ENCODE results near the gene ARVCF. TPM values are rescaled to one million over a fixed set of nuclear protein-coding genes. Genes with fewer than 3 reads are reported as not detected.

The ARVCF gene
- total RNA-seq, 1 donor from 2014 or later, result 3.1 TPM

DNA sequence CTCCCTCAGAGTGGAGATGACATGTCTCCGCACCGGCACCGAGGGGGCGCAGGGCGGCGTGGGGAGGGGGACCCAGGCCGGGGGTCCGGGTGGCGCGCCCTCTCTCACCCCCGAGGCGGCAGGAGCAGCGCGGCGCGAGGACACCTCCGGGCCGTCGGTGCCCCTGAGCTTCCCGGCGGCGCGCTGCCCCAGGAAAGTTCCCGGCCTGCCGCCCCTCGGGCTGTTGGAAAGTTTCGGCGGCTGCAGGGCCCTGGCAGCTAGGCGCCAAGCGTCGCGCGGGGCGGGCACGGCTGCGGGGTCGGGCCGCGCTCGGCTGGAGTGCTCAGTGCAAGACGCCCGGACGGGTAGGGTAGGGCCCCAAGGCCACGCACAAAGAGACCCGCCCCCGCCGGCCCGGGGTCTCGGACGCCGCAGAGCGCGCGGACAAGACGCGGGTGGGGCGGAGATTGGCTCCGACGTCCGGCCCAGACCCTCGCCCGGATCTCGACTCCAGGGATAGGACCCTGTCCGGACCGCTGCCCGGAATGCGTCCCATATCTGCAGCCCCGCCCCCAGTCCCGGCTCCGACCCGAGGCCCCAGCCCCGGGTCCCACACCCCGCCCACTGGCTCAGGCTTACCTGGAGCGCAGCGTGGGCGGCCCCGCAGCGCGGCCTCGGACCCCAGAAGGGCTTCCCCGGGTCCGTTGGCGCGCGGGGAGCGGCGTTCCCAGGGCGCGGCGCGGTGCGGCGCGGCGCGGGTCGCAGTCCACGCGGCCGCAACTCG is 471 bp downstream of the ARVCF start:
- ATAC-seq, result no peak

DNA sequence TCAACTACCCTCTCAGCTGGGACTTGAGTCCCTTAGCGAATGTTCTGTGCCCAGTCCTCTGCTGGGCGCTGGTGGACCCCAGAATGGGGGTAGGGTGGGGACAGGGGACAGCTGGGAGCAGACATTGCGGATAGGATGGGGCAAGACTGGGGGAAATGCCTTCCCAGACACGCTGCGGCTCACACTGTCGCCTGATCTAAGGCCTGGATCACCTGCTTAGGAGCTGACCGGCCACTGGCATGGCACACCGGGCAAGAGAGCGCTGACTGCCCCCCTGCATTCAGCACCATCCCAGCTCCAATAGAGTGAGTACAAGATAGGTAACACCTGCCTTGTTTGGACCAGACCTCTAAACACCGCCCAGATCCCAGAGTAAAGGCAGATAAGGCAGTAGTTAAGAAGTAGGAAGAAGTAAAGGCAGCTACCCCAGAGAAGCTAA is 1.4 kb downstream of the ARVCF start:
- ATAC-seq, result no peak

DNA sequence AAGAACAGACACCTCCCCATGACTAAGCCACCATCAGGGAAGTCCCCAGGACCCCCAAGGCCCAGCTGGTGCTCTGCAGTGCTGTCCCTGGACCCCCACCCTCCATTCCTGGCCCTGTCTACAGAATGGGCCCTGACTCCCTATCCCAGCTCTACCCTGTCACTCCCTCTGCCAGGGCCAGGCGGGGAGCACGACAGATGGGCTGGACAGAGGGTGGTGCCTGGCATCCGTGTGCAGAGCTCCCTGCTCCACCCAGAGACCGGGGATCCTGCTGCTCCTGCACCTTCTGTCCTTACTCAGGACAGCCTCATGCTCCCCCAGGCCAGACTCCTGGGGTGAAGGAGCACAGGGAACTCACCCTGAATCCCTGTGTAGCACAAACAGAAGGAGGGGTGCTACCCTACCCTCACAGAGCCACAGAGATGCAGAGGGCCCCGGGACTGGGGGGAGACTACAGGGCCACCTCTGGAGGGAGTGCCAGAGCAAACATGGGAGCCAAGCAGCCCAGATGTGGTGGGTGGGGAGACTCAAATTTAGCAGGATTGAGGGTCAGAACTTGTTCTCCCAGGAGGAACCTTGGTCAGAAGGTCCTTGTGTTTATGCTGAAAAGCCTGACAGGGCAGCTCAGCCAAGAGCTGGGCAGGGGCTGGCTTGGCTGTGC is 2.0 kb downstream of the ARVCF start:
- ATAC-seq, result peak; percentile 26

DNA sequence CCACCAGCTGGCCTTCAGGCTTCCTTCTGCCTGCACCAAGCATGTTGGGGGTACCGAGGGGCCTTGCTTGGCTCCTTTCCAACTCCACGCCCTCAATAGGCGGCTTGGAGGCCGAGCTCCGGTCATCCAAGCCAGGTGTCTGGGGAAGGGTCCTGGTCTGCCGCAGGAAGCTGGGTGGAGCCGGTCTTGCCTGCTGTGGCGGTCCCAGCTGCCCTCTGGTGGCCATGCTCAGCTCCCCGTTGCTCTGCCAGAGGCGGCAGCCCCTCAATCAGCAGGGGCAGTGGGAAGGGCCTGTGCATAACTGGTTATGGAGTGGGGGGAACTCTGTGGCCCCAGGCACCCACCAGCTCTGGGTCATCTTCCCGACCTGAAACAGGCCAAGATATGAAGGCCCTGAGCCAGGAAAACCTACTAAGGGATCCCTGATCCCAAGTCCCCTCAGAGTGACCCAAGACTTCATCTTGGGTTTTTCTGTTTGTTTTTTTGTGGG is 3.2 kb downstream of the ARVCF start:
- no peak for ATAC-seq

DNA sequence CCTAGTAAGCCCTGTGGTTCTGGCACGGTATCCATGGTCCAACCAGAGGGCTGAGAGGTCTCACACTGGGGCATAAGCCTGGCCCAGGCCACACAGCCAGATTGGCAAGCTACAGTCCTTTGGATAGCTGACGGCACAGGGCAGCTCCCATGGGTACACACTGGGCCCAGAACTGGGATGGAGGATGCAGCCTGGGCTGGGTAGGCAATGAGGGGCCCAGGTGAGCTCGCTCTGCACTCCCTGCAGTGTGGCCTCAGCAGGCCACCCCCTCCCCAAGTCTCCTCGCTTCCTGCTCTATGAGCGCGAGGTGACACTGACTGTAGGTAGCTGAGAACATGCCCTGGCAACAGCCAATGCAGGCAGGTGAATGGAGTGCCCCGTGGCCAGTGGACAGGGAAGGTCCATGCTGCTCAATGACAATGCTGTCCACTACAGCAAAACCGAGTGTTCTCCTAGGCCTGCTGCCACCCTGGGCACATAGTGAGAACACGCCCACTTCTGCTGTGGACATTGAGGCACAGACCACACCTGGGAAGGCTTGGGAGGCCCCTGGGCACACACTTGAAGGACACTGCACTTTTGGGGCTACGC is 3.8 kb downstream of the ARVCF start:
- ATAC-seq, result no peak

DNA sequence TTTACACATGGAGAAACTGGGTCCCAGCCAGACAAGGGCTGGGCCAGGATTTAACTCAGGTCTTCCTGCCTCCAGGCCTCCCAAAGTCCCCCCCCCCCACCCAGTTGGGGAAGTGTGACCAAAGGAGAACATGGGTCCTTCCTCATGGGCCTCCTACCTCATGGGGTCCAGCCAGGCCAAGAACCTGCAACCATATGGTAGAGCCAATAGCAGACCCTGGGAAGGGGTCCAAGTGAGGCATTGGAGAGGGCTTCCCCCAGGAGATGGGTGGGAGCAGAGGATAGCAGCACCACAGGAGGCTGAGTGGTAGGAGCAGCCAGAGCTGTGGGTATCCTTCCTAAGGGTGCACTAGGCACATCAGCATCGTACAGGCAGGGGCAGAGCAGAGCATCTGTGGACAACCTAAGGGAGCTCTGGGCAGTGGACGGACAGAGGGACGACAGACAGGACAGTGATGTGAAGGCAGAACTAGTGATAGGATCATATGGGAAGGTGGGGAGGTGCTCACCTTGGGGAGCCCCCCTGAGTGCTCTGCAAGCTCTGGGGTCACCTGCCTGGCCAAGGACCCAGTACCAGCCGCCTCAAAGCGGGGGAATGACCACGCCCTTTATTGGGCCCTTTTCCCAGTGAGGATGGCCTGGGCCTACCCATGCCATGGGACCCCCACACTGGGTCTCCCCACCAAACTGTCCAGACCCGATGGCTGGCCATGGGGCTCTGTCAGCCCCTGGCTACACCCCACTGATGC is 4.5 kb downstream of the ARVCF start:
- no peak for ATAC-seq

DNA sequence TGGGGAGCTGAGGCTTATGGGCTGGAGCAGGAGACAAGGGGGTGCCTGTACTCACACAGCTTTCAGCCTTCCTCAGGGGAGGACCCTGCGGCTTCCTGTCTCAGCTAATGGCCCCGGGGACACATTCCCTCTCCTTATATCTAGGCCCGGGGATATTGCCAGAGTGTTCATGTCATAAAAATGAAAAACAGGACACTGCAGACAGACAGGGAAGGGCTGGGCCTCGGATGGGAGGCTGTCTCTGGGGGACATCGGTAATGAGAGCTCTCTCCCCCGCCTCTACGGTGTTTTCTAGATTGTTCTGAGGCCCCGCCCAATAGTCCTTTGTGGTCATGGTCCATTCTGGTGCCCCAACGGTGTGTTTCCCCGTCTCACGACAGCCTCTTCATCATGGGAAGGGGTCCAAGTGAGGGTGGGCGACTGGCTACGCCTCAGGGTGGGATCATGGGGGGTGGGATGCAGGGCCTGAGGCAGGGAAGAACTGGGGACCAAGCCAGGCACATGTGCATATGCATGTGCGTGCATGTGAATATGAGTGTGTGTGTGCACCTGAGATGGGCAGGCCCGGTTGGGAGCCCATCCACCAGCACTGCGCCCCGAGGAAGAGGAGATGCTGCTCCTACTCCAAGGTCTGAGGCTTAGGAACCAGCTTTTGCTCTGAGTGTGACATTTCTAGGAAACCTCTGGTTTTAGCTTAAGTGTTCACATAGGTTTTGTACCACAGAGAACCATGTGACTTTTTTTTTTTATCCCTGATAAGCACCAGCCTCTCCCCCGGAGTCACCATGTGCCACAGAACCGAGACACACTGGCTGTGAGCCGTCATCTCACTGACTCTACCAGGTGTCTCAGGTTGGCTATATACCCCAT is 5.3 kb downstream of the ARVCF start:
- no peak for ATAC-seq

DNA sequence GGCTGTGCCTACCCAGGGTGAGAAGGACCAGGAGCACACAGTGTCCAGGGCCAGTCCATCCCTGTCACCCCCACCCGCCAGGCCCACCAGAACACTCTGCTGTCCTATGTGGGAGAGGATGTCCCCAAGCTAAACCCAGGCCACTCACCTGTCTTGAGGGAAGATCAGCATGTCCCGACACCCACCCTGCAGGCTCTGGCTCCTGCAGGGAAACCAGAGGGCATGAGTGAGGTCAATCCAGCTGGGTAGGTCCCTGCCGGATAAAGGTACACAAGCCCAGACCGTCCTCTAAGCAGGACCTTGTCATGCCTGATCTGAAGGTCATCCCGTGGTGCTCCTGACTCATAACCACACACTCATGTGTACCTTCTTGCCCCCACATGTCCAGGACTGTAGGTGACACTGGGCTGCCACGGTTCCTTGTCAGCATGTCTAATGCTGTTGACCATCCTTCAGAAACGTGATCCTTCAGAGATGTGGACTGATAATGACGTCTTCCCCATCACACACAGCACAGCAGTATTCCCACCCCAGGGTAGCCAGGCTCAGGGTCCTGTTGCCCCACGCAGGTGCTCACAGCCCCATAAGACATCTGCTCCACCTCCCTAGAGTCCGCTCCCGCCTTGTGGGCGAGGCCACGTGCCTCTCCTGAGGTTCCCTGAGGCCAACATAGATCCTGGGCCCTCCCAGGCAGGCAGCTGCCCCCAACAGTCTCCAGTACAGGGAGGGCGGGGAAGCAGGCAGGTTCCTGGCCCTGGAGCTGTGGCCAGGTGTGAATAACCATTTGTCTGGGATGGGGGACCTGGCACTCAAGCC is 6.1 kb downstream of the ARVCF start:
- ATAC-seq, result peak; percentile 12

DNA sequence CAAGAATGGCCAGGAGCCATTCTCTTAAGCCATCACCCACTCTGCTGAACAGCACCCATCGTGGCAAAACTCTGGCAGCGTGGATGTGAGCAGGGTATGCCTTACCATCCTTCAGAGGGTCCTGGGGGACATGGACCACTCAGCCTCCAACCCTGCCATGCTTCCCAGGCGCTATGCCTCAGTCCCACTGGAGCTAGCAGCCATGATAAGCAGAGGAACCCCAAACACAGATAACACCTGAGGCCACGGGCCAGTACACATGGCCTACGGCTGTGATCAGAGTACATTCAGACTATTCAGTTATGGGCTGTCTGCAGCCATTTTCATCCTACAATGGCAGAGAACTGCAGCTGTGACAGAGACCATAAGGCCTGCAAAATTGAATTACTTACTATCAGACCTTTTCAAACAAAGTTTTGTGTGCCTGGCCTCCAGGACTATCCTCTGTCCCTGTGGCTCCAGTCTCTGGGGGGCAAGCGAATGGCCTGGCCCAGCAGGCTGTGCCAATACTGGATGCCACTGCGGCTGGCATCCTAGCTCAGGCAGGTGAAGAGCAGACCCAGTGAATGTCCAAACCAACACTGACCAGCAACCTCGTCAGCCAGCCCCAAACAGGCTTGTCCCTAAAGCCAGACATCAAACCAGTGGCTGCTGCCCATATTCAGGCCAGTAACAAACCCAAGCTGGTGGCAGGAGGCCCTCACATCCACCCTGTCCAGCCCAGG is 6.9 kb downstream of the ARVCF start:
- ATAC-seq, result no peak

DNA sequence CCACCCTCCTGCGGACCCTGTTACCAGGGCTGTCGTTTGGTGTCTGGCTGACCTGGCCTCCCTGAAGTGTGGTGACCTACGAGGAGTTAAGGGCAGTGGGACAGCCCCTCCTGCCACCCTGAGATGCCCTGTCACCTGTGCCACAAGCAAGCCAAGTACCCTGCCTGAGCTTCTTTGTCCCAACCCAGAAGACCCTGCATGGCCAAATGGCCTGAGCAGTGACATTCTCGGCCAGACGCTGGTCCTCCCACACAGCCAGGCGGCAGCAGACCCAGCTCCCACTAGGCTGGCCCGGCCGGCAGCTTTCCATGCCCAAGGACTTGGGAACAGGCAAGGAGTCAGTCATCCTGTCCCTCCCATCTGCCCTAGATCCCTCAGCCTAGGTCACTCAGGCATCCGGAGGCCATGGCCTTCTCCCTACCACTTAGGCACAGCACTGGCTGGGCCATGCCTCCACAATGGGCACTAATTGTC is 7.6 kb downstream of the ARVCF start:
- ATAC-seq, result no peak

DNA sequence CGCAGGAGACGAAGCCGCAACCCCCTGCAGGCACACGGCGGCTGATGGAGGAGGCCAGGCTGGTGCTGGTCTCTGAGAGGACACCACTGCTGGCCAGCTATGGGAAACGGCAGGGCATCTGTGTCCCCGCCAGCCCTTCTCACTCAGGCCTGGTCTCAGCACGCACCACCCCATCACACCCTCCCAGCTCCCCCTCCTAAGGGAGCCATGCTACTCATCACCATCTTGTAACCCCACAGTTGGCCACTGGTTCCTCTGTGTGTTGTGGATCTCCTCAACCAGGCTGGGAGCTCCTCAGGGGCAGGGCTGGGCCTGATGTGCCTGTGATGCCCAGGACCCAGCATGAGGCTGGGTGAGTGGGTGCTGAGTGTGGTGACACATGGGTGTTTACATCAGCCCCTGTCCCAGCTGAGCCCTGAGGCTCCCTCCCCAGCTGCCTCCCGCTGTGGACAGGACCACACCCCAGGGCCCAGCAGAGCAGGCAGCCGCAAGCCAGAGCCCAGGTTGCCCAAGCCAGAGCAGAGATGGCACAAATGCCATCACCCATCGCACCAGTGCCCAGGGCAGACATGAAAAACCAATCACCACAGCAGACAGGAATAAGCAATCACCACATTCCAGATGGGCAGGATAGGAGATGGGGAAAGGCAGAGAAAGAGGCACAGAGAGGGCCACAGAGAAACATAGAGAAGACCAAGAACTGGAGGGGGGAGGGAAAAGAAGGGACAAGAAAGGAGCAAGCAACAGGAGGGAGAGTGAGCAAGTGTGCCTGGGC is 8.2 kb downstream of the ARVCF start:
- ATAC-seq, result peak; percentile 10

DNA sequence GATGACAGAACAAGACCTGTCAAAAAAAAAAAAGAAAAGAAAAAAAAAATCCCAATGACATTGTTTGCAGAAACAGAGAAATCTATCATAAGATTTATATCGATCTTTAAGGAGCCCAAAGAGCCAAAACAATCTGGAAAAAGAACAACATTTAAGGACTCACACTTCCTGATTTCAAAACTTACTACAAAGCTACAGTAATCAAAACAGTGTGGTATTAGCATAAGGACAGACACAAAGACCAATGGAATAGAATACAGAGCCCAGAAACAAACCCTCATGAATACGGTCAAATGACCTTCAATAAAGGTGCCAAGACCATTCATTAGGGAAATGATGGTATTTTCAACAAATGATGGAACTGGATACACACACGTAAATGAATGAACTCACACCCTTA is 12.2 kb downstream of the ARVCF start:
- ATAC-seq, result no peak

DNA sequence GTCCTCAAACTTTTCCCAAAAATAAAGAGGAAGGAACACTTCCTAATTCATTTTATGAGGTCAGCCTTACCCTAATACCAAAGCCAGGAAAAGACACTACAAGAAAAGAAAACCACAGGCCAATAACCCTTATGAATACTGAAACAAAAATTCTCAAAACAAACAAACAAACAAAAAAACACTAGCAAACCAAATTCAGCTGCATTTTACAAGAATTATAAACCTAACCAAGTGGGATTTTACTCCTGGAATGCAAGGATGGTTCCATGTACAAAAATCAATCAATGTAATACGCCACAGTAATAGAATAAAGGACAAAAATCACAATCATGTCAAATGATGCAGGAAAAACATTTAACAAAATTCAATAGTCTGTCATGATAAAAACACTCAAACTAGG is 13.3 kb downstream of the ARVCF start:
- ATAC-seq, result no peak

DNA sequence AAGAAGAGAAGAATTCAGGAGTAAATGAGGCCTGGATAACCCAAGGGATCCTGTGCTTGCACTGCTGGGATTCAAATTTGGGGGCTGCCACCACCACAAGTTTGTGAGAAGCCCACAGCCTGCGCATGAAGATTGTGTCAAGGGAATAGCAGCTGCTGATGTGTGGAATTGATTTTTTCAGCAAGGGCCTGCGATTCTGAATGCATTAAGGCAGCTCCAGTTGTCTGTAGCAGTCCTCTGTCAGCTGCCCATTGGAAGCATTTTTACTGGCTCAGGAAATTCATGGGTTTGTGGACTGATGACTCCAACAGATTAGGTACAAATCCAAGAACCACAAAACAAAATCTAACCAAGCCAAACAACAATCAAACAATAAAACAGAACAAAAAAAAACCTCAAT is 14.0 kb downstream of the ARVCF start:
- ATAC-seq, result no peak

DNA sequence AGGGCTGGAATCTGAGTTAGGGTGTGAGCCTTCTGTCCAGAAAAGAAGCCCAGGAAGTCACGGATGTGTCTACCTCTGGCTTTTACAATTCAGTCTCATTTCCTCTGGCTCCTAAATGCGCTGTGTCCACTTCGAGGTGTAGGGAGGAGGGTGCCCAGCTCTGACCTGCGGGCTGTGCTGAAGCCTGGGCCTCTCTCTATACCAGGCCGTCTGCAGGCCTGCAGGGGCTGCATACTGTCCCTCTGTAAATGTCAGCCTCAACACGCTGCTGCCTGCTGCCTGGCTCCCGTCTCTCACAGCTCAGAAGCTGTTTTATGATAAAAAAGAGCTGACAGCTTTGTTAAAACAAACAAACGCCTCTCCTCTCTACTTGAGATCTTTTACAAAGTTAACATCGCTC is 14.5 kb downstream of the ARVCF start:
- ATAC-seq, result no peak

DNA sequence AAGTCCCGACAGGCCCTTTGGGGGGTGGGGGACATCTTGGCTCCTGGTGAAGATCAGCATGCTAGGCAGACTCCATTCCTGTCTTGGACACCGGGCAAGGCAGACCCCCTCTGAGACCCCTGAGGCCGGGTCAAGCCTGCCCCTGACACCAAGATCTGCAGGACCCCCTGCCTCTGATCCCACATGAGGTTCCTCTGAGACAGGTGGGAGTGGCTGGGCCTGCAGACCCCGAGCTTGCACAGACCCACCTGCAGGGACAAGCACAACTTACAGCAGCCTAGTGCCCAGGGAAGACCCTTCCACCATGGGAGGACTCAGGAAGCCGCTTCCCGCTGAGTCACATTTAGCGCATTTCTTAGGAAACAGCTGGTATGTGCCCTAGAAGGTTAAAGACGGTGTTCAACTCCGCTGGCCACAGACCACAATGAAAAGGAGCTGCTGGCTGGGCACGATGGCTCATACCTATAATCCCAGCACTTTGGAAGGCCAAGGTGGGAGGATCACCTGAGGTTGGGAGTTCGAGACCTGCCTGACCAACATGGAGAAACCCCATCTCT is 15.5 kb downstream of the ARVCF start:
- ATAC-seq, result no peak

DNA sequence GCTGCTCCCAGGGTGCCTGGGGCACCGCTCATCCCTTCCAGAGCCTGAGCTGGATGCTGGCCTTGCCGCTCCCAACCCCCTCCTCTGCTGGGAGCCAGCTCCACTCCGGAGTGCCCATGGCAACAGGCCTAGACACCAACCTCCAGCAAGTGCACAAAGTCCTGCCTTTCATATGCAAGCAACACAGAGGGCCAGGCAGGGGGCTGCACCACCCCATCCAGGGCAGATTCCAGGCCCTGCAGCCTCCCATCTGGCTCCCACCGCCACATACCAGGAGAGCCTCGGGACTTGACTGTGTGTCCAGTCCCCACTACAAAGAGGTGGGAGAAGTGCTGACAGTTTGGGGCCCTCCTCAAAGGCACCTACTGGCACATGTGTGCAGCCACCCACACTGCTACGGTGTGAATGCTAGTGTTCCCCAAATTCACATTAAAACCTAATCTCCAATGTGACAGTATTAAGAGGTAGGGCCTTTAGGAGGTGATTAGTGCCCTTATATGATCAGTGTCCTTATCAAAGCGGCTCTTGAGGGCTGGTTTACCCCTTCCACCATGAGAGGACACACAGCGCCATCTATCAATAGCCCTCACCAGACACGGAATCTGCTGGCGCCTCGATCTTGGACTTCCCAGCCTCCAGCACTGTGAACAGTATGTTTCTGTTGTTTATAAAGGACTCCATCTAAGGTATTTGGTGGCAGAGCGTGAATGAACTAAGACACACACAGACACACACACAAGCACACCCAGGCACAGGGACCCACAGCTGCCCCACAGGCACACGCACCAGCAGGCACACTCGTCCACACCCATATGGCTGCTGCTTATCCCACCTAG is 16.2 kb downstream of the ARVCF start:
- no peak for ATAC-seq
